GM19099 (cell line): ENCODE data around the gene ADAMTS16.

ENCODE experiments used
- POLR2A ChIP-seq: IDR thresholded peaks from 3 replicates; pipeline ENCODE4 v1.6.1; 2011; ENCODE audit warnings: low read depth; ENCODE audit not compliant: insufficient read length; ENCODE audit errors: extremely low read depth

Gene ADAMTS16

GRCh38 chr5:5273398-5273797 is 133.3 kb downstream of the ADAMTS16 start:
- TF ChIP-seq POLR2A = no peak

GRCh38 chr5:5273976-5274375 is 133.8 kb downstream of the ADAMTS16 start:
- no peak for TF ChIP-seq POLR2A

- TF ChIP-seq POLR2A = no peak
Observed at GRCh38 chr5:5275211-5275610, 135.1 kb downstream of the ADAMTS16 start.

DNA sequence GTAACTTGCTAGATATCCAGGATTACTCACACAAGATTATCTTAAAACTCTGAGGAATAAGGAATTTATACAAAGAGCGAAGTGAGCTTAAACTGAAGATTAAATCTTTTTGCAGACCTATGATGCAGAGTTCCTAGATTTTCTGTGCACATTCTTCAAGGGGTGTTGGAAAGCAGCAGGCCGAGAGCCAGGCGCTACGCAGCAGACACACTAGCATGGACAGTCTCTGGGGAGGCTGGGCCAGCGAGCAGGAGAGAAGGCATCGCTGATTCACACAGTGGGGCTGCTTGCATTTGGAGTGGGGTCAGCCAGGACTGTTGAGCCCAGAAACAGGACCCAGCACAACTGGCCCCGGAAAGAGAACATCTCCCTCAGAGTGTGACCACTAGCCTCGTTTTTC is 136.3 kb downstream of the ADAMTS16 start:
- TF ChIP-seq POLR2A = no peak

- TF ChIP-seq POLR2A = no peak
Observed at GRCh38 chr5:5276951-5277517, 136.9 kb downstream of the ADAMTS16 start.

GRCh38 chr5:5278201-5278814 is 138.2 kb downstream of the ADAMTS16 start:
- TF ChIP-seq POLR2A = no peak

DNA sequence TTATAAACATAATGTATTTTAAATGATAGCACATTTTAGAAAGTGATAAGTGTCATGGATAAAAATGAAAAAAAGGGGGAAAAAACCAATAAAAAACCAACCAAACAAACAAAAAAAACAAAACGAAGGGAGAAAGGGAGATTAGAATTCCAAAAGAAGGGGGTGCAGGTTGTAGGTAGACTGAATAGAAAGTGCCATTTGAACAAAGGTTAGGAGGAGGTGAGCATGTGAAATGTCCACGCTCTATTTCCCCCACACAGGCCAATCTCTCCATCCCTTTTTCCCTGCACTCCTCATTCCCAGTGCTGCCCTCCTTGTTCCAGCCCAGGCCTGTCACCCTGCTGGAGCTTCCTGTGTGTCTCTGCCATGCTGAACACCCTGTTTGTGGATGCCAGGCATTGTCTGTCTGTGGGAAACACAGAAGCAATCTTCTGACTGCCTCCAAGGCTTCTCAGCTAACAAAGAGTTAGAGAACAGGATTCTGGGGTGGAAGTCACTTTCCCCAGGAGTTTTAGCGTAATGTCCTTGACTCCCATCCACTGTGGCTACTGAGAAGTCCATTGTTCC is 138.8 kb downstream of the ADAMTS16 start:
- no peak for TF ChIP-seq POLR2A

GRCh38 chr5:5285906-5286305 is 145.8 kb downstream of the ADAMTS16 start:
- no peak for TF ChIP-seq POLR2A

- no peak for TF ChIP-seq POLR2A
Observed at GRCh38 chr5:5287419-5287818, 147.3 kb downstream of the ADAMTS16 start.

DNA sequence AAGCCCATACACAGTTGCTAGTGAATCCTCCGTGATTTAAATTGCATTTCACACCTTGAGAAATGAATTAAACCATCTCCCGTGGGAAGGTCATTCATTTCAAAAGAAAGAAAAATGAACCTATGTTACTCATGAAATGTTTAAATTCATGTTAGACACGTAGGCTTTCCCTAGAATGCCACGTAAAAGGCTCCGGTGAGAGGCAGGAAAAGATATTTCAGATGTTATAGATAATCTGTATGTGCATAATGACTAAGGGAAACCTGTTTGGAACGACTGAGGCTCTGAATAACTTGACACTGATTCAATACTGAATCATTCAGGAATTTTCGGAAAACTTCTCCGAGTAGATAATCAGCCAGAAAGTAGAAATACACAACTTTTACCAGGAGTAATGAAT is 148.1 kb downstream of the ADAMTS16 start:
- TF ChIP-seq POLR2A = no peak

GRCh38 chr5:5289537-5289936 is 149.4 kb downstream of the ADAMTS16 start:
- no peak for TF ChIP-seq POLR2A

- no peak for TF ChIP-seq POLR2A
Observed at GRCh38 chr5:5290674-5291334, 150.7 kb downstream of the ADAMTS16 start.

- no peak for TF ChIP-seq POLR2A
Observed at GRCh38 chr5:5291357-5291756, 151.2 kb downstream of the ADAMTS16 start.

- no peak for TF ChIP-seq POLR2A
Observed at GRCh38 chr5:5293029-5293428, 152.9 kb downstream of the ADAMTS16 start.

DNA sequence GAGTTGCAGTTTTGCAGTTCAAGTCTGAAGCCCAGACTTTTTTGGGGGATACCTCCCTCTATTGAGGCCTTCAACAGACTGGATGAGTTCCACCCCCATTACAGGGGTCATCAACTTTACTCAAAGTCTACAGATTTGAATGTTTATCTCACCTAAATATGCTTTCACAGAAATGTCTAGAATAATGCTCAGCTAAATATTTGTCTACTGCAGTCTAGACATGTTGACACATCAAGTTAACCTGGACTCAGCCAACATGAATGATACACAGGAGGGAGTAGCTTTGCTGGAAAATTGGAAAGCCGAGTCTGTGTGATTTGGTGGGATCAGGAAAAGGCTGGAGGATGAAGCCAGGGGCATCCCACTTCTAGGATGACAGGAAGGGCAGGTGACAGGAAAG is 154.3 kb downstream of the ADAMTS16 start:
- TF ChIP-seq POLR2A = no peak

DNA sequence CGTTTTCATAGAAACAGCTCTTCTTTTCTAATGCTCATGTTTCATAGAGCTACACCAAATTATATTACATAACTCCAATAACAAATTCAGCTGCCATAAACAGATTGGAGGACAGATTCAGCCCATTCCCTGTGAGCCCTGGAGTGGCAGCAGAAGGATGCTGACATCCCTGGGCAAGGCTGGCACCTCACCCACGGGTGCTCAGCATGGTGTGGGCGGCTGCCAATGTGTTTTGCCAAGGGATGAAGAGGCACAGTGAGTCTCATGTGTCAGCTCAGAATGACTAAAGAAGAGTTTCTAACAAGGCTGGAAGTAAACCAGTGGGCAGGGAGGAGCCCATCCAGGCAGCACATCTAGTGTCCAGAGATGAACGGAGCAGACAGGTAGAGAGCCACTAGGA is 155.2 kb downstream of the ADAMTS16 start:
- TF ChIP-seq POLR2A = no peak

- TF ChIP-seq POLR2A = no peak
Observed at GRCh38 chr5:5296051-5296450, 155.9 kb downstream of the ADAMTS16 start.

DNA sequence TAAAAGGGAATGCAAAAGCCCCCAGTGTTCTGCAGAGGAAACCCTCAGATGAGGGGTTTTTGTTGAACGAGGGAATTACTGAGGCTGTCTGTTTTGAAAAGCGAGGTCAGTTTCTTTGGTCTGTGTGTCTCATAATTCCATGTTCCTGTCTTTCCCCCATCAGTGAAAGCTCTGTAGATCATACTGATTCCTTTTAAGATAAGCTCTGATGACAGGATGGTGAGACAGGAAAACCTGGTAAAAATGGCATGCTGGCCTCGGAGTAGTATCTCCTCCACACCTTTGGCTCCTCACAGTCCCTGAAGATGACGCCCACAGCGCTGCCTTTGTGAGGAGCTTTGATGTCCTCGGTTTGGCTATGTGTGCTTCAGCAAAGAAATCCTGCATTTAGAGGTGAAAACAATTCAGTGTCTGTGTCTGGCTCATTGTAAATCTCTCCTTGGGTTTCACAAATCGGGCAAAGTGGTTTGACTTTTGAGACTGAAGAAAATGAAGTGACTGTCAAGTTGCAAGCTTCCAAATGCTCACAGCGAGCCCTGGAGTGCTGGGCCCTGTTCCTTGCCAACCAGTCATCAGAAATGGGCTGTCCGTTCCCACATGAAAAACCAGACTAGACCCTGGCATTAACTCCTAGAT is 157.4 kb downstream of the ADAMTS16 start:
- TF ChIP-seq POLR2A = no peak
